Activated CD4-positive, alpha-beta T cell treated with anti-CD3 and anti-CD28 coated beads, Interleukin-2, amount 50 U/mL, for 48 hours (primary cell): Measurements from ENCODE around the gene RAB40C.

Experiments used
- DNase-seq, 2 experiments: peaks; one replicate each; pipeline ENCODE4 v3.0.0-alpha.2; 2020

The RAB40C gene

GRCh38 chr16:649631-650030, 59.8 kb downstream of the RAB40C start:
- DNase-seq = peak; percentile 22 to 32

- DNase-seq = no peak
Observed at GRCh38 chr16:651844-652243, 62.0 kb downstream of the RAB40C start.

- no peak for DNase-seq
Observed at GRCh38 chr16:652454-653305, 62.8 kb downstream of the RAB40C start.

- DNase-seq = no peak
Observed at GRCh38 chr16:654034-654433, 64.2 kb downstream of the RAB40C start.

- DNase-seq = no peak
Observed at GRCh38 chr16:657487-657886, 67.6 kb downstream of the RAB40C start.

- no peak for DNase-seq
Observed at GRCh38 chr16:658679-659571, 69.1 kb downstream of the RAB40C start.

- no peak for DNase-seq
Observed at GRCh38 chr16:659618-660017, 69.8 kb downstream of the RAB40C start.

GRCh38 chr16:660132-660458, 70.2 kb downstream of the RAB40C start:
- no peak for DNase-seq

- DNase-seq = peak; percentile 70
Observed at GRCh38 chr16:660459-661183, 70.8 kb downstream of the RAB40C start.

- DNase-seq = no peak
Observed at GRCh38 chr16:661184-661821, 71.4 kb downstream of the RAB40C start.

GRCh38 chr16:662095-662494, 72.2 kb downstream of the RAB40C start:
- no peak for DNase-seq

- DNase-seq = no peak
Observed at GRCh38 chr16:662597-662996, 72.7 kb downstream of the RAB40C start.

GRCh38 chr16:666572-666971, 76.7 kb downstream of the RAB40C start:
- no peak for DNase-seq

GRCh38 chr16:667113-667779, 77.4 kb downstream of the RAB40C start:
- DNase-seq = no peak

- peak; percentile 93 to 95 for DNase-seq
Observed at GRCh38 chr16:667780-668518, 78.1 kb downstream of the RAB40C start, which contains the start of gene RHOT2. Gene RHOT2 (plus strand): TSS chr16:668132. CDS start chr16:668200, 68 bp downstream.

- DNase-seq = no peak
Observed at GRCh38 chr16:668519-669171, 78.8 kb downstream of the RAB40C start.

GRCh38 chr16:669666-670065, 79.8 kb downstream of the RAB40C start:
- DNase-seq = no peak

GRCh38 chr16:670485-671352, 80.9 kb downstream of the RAB40C start:
- DNase-seq = no peak

GRCh38 chr16:671353-672131, 81.7 kb downstream of the RAB40C start:
- no peak for DNase-seq
